HG03095 (cell line): ENCODE measurements around the gene VPS41.

Experiments used
- ATAC-seq: cut with Tn5 transposase; IDR thresholded peaks from one replicate; pipeline ENCODE4 v1.9.1; 2021; ENCODE audit warnings: moderate library complexity; ENCODE audit not compliant: unreplicated experiment

Gene VPS41

DNA sequence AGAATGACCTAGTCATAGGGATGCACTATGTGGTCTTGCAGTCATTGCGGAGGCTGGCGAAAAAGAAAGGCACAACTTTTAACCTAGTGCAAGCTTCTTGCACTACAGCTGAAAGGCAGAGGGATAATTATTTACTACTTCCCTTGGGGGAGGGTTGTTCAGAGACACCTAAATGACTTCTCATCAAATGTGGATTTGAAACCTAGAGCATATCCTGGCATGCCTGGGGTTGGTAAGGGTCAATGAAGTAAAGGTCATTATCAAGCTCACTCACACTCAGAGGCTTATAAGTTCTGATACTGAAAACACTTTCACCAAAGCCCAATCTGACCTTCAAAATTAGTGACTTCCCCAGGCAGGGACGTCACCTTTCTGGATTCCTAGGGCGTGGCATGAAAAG is 168.9 kb downstream of the VPS41 start:
- no peak for ATAC-seq

GRCh38 chr7:38736138-38736537 is 172.9 kb downstream of the VPS41 start:
- no peak for ATAC-seq

- ATAC-seq: no peak
Measured at GRCh38 chr7:38731215-38731614, 177.8 kb downstream of the VPS41 start.

DNA sequence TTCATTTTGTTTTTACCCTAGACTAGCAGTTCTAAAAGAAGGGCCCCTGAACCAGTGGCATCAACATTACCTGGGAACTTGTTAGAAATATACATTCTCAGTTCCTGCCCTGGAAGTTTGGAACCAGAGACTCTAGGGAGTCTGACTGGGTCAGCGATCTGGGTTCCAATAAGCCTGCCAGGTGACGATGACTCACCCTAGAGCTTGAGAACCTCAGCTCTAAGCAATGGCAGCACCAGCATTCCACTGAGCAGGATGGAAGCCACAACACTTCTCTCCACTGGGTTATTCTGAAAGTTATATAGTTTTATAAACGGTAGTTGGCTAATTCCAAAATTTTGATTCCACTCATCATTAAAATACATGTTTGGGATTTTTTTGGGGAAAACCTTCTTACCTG is 180.8 kb downstream of the VPS41 start:
- ATAC-seq: no peak

GRCh38 chr7:38727184-38727940 is 181.6 kb downstream of the VPS41 start:
- ATAC-seq: no peak

DNA sequence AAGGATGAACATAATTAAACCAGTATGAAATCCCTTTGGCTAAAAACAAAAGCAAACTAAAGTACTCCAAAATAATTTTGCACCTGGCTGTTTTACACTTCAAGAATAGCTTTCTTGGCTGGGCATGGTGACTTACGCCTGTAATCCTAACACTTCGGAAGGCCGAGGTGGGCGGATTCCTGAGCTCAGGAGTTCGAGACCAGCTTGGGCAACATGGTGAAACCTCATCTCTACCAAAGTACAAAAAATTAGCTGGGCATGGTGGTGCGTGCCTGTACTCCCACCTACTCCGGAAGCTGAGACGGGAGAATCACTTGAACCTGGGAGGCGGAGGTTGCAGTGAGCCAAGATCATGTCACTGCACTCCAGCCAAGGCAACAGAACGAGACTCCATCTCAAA is 185.7 kb downstream of the VPS41 start:
- no peak for ATAC-seq

GRCh38 chr7:38716397-38716796 is 192.6 kb downstream of the VPS41 start:
- ATAC-seq: no peak

DNA sequence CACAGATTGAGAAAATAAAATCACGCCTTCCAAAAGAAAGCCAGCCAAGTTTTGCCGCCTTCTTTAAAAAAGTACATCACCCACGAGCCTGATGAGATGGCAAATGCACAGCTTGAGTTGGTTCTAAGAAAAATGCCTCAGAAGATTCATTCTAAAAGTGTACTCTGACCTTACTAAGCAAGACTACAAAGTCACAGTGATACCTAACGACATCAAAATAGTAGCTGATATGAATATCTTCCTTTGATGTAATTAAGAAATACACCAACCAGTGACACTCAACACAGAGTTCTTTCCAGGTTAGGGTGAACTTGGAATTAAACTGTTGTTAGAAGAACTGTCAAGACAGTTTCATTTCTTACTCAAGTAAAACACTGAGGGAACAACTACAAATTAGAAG is 199.9 kb downstream of the VPS41 start:
- no peak for ATAC-seq

GRCh38 chr7:38704751-38705150 is 204.2 kb downstream of the VPS41 start:
- ATAC-seq: no peak

DNA sequence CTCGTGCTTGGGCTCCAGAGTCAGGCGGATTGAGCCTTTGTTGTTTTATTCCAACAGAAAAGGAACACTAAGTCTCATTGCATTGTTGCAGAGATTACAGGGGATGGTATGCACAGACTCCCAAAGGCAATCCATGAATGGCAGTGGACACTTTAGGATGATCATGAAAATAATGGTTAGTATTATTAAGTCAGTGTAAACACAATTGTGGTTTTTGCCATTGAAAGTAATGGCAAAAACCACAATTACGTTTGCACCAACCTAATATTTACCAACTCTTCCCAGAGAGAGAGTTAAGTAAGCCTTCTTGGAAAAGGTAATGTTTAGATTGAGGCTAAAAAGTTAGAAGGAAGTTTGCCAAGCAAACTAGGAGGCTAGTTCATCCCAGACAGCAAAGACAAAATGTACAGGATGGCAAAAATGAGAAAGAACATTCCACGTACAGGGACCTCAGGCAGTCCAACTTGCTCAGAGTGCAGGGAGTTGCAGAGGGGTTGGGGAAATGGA is 204.9 kb downstream of the VPS41 start:
- no peak for ATAC-seq

DNA sequence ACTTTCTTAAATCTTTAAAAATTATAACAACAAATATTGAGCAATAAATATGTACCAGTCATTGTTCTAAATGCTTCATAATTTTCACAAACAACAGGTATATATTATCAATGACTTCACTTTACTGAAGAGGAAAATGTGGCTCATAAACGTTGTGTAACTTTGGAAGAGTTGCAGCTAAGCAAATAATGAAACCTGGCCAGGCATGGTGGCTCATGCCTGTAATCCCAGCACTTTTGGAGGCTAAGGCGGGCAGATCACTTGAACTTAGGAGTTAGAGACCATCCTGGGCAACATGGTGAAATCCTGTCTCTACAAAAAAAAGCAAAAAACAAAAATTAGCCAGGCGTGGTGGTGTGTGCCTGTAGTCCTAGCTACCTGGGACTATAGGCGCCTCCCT is 205.9 kb downstream of the VPS41 start:
- no peak for ATAC-seq

DNA sequence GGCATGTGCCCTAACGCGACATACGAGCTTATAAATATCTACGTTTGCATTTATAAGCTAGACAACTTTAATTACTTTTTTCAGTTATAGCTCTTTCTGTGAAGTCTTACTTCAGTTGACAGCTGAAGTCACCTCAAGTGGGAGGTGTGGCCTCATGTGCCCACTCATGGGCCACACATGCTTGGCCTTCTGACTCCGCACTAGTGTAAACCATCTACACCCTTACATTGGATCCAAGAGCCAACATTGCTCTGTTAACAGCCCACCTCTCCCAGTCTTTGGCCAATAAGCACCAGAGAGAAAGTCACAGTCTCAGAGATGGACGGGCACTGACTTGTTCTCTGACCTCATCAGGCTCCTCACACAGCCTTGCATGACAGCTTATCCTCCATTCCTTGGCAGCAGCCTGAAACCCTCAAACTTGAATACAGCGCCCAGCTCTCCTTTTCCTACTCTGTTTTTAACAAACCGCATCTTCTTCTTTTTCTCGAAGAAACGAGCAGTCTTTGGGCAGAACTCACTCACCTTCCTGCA is 206.9 kb downstream of the VPS41 start:
- no peak for ATAC-seq

DNA sequence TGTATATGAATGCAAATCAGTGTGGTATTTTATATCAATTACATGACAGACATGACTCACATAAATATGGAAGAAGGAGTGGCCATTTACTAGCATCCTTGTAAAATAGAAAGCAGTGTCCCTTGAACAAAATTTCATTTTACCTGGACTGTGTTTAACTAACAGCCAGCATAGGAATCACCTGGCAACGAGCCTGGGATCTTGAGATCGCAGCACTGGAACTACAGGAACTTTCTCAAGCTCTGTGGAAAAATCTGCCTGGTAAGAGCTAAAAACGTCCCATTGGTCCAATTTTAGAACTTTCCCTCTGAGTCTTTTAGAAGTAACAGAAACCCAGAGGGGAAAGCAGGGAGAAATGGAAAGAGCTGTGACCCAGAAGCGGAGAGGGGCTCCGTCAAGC is 208.9 kb downstream of the VPS41 start:
- no peak for ATAC-seq

- ATAC-seq: no peak
Measured at GRCh38 chr7:38699471-38699870, 209.5 kb downstream of the VPS41 start.

GRCh38 chr7:38694326-38694725 is 214.7 kb downstream of the VPS41 start:
- no peak for ATAC-seq

DNA sequence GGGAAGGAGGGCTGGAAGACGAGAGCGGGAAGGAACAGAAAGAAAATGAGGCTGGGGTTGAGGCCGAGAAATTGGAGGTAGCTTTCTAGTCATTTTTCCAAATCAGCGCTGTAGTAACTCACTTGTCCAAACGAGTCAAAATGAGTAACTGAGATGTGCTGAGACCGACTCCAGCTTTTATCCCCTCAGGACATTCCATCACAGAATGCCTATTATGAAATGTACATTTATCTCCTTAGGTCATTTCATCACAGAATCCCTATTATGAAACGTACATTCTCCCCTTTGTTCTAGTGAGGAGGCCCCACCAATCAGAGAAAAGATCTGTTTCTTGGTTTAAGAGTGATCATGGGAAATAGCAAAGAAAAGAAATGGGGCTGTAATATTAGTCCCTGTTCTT is 222.1 kb downstream of the VPS41 start:
- no peak for ATAC-seq

DNA sequence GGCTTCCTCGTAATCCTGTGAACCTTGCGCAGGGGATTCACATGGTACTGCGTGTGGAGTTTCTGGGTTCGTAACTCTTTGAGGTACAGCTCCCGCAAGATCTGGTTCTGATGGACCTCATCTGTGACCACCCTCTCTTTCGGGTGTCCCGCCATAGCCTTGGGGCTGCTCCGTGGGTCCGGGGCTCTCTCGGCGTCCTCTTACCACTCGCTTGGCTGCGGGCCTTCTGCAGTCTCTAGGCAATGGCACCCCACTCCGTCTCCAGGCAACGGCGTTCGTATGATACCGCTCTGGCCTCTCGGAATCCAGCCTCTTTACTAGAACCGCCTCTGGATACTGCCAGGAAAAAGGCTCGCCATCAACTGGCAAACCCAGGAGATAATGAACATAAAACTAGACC is 223.1 kb downstream of the VPS41 start:
- no peak for ATAC-seq

DNA sequence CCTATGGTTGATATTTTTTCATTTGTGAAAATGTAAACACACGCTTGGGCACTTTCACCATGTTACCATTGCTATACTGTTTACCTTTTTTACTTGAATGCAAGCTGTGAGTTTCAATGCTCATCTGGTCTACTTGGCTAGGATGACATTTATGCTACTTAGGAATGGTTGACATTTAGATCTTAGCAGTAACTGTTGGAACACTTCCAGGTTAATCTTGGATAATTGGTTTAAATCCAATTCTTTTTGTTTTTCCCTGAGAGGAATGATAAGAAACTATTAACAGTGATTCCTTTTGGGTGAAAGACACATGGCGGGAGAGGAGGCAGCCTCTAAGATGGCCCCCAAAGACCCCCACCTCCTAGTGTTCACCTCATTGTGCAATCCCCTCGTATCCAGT is 226.4 kb downstream of the VPS41 start:
- no peak for ATAC-seq

DNA sequence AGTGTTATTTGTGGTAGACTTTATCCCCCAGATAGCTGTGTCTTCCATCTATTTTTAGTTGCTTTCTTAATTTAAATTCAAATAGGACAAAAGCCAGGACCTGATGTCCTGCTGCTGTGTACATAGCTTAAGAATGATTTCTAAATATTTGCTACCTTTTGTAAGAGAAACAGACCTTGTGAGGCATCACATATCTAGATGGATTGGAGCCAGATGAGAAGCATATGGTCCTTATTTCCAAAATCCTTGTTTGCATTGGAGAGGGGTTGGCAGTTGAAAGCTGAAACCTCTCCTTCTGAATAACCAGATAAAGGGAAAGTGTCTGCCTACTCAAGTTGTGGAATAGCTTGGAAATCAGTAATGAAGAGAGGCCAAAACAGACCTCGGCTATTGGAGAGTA is 227.1 kb downstream of the VPS41 start:
- ATAC-seq: no peak

DNA sequence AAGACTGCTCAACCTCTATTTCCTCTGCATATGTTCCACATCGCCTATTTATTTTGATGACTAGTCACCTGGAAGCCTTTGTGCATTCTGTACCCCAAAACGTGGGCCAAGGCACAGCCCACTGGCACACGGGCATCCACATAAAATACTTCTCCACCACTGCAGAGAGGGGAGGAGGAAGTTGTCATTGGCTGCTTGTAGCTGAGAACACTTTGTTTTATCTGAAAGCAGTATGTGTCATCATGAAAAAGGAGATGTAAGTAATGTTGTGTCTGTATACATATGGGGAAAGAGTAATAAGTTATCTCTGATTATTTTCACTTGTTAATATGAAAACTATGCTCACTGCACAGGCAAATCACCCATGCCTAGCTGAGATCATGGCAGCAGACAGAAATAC is 229.6 kb downstream of the VPS41 start:
- ATAC-seq: no peak

- ATAC-seq: no peak
Measured at GRCh38 chr7:38678698-38679054, 230.3 kb downstream of the VPS41 start.

GRCh38 chr7:38677981-38678697 is 230.9 kb downstream of the VPS41 start:
- ATAC-seq: no peak
